K562 (cell line): ENCODE data around the gene IRF6. TPM values are rescaled to one million over a fixed set of nuclear protein-coding genes. Genes with fewer than 3 reads are reported as not detected.

Source experiments
- ATAC-seq: fragments of 200-7000 bp; cut with Tn5 transposase; 3 replicates; pipeline ENCODE4 v1.9.1; 2020; ENCODE audit warnings: moderate library complexity
- BruUV-seq: library from RNA; stranded (reverse); fragments of 400-500 nt; replicated peaks from 2 replicates; lab custom pipeline; 2021; lab: Mats Ljungman, UMichigan
- CTCF ChIA-PET: fragments of 300-600 bp; formaldehyde crosslinking; extraction: SDS; loops from one replicate; lab custom pipeline; 2021; ENCODE audit warnings: low intra/inter-chr PET ratio; lab: Yijun Ruan, JAX
- POLR2A ChIA-PET: fragments of 300-600, 350-650 bp; sonication (Branson Sonifier 250); formaldehyde crosslinking; extraction: SDS; loops from one replicate; lab custom pipeline; 2021; ENCODE audit warnings: antibody characterized with exemption, inconsistent platforms; lab: Yijun Ruan, JAX
- DNase-seq, 4 experiments: peaks; one replicate each; pipeline versions ENCODE4 v3.0.0 to v3.0.0-alpha.2; 2011 to 2018; ENCODE audit warnings: low spot score in 3 of 4, mixed read lengths in 3 of 4; ENCODE audit errors: extremely low read depth in 1 of 4
- FAIRE-seq: peaks from 2 replicates; lab custom pipeline; 2011; peaks lifted over from hg19 to GRCh38; lab: Jason Lieb, UNC
- H2AFZ ChIP-seq: 2 replicates; pipeline ENCODE4 v1.6.0; 2011; ENCODE audit warnings: low read depth, low read length, control low read depth, inconsistent platforms
- H3K27ac ChIP-seq: fragments of 200-600 bp; 3 replicates; pipeline ENCODE4 v1.8.0; 2011; ENCODE audit warnings: low read depth, mild to moderate bottlenecking, control low read depth, inconsistent platforms, low read length, moderate library complexity, mixed read lengths; ENCODE audit errors: extremely low read depth
- H3K27me3 ChIP-seq, 2 experiments: fragments of 300-600 bp in 1 of 2; 2 replicates in 1 of 2; 3 replicates in 1 of 2; pipeline versions ENCODE4 v1.6.0 to v1.8.0; 2011; ENCODE audit warnings: inconsistent platforms in 2 of 2, low read length in 2 of 2, mild to moderate bottlenecking in 1 of 2, mixed read lengths in 1 of 2, moderate library complexity in 1 of 2; ENCODE audit not compliant: control insufficient read depth in 2 of 2, insufficient read depth in 2 of 2
- H3K36me3 ChIP-seq: fragments of 300-600 bp; 3 replicates; pipeline ENCODE4 v1.8.0; 2011; ENCODE audit warnings: mild to moderate bottlenecking, low read length, inconsistent platforms; ENCODE audit not compliant: control insufficient read depth, insufficient read depth
- H3K4me1 ChIP-seq, 2 experiments: fragments of 200-600 bp in 1 of 2; replicated peaks in 1 of 2; 2 replicates in 1 of 2; 3 replicates in 1 of 2; pipeline versions ENCODE4 v1.5.1 to v1.8.0; 2011; ENCODE audit warnings: inconsistent platforms in 2 of 2, low read length in 2 of 2, mild to moderate bottlenecking in 1 of 2, mixed read lengths in 1 of 2, moderate library complexity in 1 of 2; ENCODE audit not compliant: control insufficient read depth in 2 of 2, insufficient read depth in 2 of 2
- H3K4me2 ChIP-seq: 2 replicates; pipeline ENCODE4 v1.6.1; 2011; ENCODE audit warnings: low read length, control low read depth, inconsistent platforms, mixed read lengths; ENCODE audit not compliant: insufficient read depth
- H3K4me3 ChIP-seq: fragments of 200-600 bp; sonication (generic), shearing (Covaris generic); 2 replicates; pipeline ENCODE4 v1.5.1; 2016; ENCODE audit warnings: control low read depth, inconsistent platforms
- H3K79me2 ChIP-seq: fragments of 200-600 bp; 3 replicates; pipeline ENCODE4 v1.8.0; 2011; ENCODE audit warnings: low read length, inconsistent platforms; ENCODE audit not compliant: control insufficient read depth, insufficient read depth
- H3K9ac ChIP-seq, 2 experiments: 2 replicates each; pipeline versions ENCODE4 v1.6.0 to v1.6.1; 2011; ENCODE audit warnings: low read depth in 2 of 2, low read length in 2 of 2, control low read depth in 1 of 2, inconsistent platforms in 1 of 2, mild to moderate bottlenecking in 1 of 2, mixed read lengths in 1 of 2; ENCODE audit not compliant: insufficient read depth in 1 of 2
- H3K9me1 ChIP-seq: one replicate; pipeline ENCODE4 v1.6.0; 2011; ENCODE audit warnings: inconsistent platforms, mild to moderate bottlenecking, low read length, moderate library complexity; ENCODE audit not compliant: control insufficient read depth, insufficient read depth
- H3K9me3 ChIP-seq: replicated peaks from 2 replicates; pipeline ENCODE4 v1.5.1; 2011; ENCODE audit warnings: low read depth, low read length, inconsistent platforms; ENCODE audit not compliant: control insufficient read depth, insufficient read depth
- H4K20me1 ChIP-seq: replicated peaks from 2 replicates; pipeline ENCODE4 v1.6.1; 2011; ENCODE audit warnings: low read length, inconsistent platforms, mixed read lengths; ENCODE audit not compliant: control insufficient read depth, insufficient read depth
- C11orf30 ChIP-seq: fragments of 450-650 bp; IDR thresholded peaks from 2 replicates; pipeline ENCODE4 v1.6.1; 2016; ENCODE audit warnings: low read depth, mild to moderate bottlenecking
- ERF ChIP-seq: fragments of 450-650 bp; formaldehyde crosslinking; IDR thresholded peaks from 2 replicates; pipeline ENCODE4 v1.4.0; 2020; ENCODE audit warnings: mild to moderate bottlenecking, mixed read lengths
- GTF3C2 ChIP-seq: IDR thresholded peaks from 3 replicates; pipeline ENCODE4 v1.6.1; 2011; ENCODE audit warnings: borderline replicate concordance, mild to moderate bottlenecking, moderate library complexity; ENCODE audit not compliant: insufficient read length; ENCODE audit errors: extremely low read depth
- KAT7 ChIP-seq: sonication (generic); formaldehyde crosslinking; IDR thresholded peaks from 2 replicates; pipeline ENCODE4 v1.8.0; 2022; ENCODE audit warnings: missing genetic modification reagents, mild to moderate bottlenecking, borderline replicate concordance
- NCOA2 ChIP-seq, 2 experiments: fragments of 450-650 bp; IDR thresholded peaks; 2 replicates each; pipeline ENCODE4 v1.6.1; 2018; ENCODE audit warnings: mild to moderate bottlenecking in 2 of 2, moderate library complexity in 1 of 2; ENCODE audit not compliant: partially characterized antibody in 2 of 2
- POLR2AphosphoS5 ChIP-seq: IDR thresholded peaks from 2 replicates; pipeline ENCODE4 v1.6.1; 2011; ENCODE audit warnings: mild to moderate bottlenecking, low read depth, low read length, moderate library complexity; ENCODE audit not compliant: control insufficient read depth, insufficient read depth
- PREB ChIP-seq: sonication (generic); formaldehyde crosslinking; IDR thresholded peaks from 2 replicates; pipeline ENCODE4 v1.8.1; 2023; ENCODE audit warnings: mild to moderate bottlenecking, missing genetic modification reagents
- SMAD2 ChIP-seq: fragments of 150-350 bp; IDR thresholded peaks from 2 replicates; pipeline ENCODE4 v1.6.1; 2014; ENCODE audit warnings: low read depth, mild to moderate bottlenecking, low read length
- TAF7 ChIP-seq: fragments of 450-650 bp; IDR thresholded peaks from 2 replicates; pipeline ENCODE4 v1.6.1; 2016; ENCODE audit warnings: missing genetic modification characterization, missing compliant biosample characterization
- TARDBP ChIP-seq: fragments of 450-650 bp; IDR thresholded peaks from 2 replicates; pipeline ENCODE4 v1.6.1; 2016
- USF1 ChIP-seq: sonication (generic); formaldehyde crosslinking; IDR thresholded peaks from 2 replicates; pipeline ENCODE4 v1.9.0; 2022; ENCODE audit warnings: mild to moderate bottlenecking, missing genetic modification reagents
- YBX1 ChIP-seq: fragments of 450-650 bp; IDR thresholded peaks from 2 replicates; pipeline ENCODE4 v1.7.1; 2016; ENCODE audit warnings: mild to moderate bottlenecking
- ZBTB1 ChIP-seq: sonication (generic); formaldehyde crosslinking; IDR thresholded peaks from 2 replicates; pipeline ENCODE4 v1.8.1; 2023; ENCODE audit warnings: missing genetic modification reagents, low read depth, mild to moderate bottlenecking, borderline replicate concordance
- WGBS: fragments of 100-300 bp; shearing (Covaris generic); methylation state at CpG from one replicate; pipeline ENCODE4 v1.1.6; 2016; ENCODE audit warnings: low coverage, mixed read lengths; ENCODE audit not compliant: insufficient coverage; ENCODE audit errors: missing lambda C conversion rate; 5-methylcytosine and 5-hydroxymethylcytosine counted together
- in situ Hi-C: fragments of 300-500 bp; cut with MboI; formaldehyde crosslinking; loops from 4 replicates; pipeline ENCODE4 v1.15.0; 2018; ENCODE audit warnings: inconsistent platforms, mixed read lengths
- intact Hi-C: fragments of 100-400 bp; cut with micrococcal nuclease; formaldehyde crosslinking; loops from 2 replicates; pipeline ENCODE4 v1.14.2; 2022
- polyA plus RNA-seq, 8 experiments: library from polyadenylated mRNA; depleted of rRNA in 4 of 8; stranded (reverse) in 5 of 8; unstranded in 3 of 8; fragments of >200 nt; fragmentation: Nextera tagmentation in 2 of 8; fragmentation: Illumina TruSeq in 1 of 8; extraction: Ambion mirVana in 2 of 8; extraction: Trizol in 1 of 8; gene quantifications; 2 replicates each; pipeline versions ENCODE4 v1.2.1 to v1.2.3, GENCODE V29; 2011 to 2014; ENCODE audit warnings: inconsistent platforms in 1 of 8, missing spikeins in 1 of 8
- total RNA-seq, 7 experiments: library from RNA; depleted of rRNA in 6 of 7; stranded (reverse); fragments of >200 nt in 6 of 7; fragmentation: Illumina TruSeq in 2 of 7; extraction: Trizol in 2 of 7; gene quantifications; 2 replicates each; pipeline versions ENCODE4 v1.2.1 to v1.2.3, GENCODE V29; 2011 to 2021; ENCODE audit warnings: low replicate concordance in 1 of 7

The IRF6 gene
- total and polyA plus RNA-seq, 9 of the 15 experiments (the other 6 are each of a cell fraction or from before 2014, with no cell fraction given) = 0.03 to 0.65 (median 0.17) TPM

- no peak overlapping the region for H3K27ac ChIP-seq
- CTCF ChIA-PET = no interaction called here
- no TSS peak for BruUV-seq
- no peaks in the 10 kb centered on the region for H3K36me3 ChIP-seq
- no peak overlapping the region for H3K4me3 ChIP-seq
- in situ Hi-C loops = no loop called here
- no peak for DNase-seq
- no peaks in the 10 kb centered on the region for H3K79me2 ChIP-seq
- no peaks in the 10 kb centered on the region for H4K20me1 ChIP-seq
- H3K4me1 ChIP-seq = no peaks in the 10 kb centered on the region
- no peak for FAIRE-seq
- H3K9ac ChIP-seq = no peak overlapping the region
- POLR2A ChIA-PET = interaction anchor here (0.6 to 1.0 kb wide), 2 partner anchors 49 to 1222 kb away, joined by 3 read pairs; no protein-coding TSS in a partner anchor
- no peak for ATAC-seq
- no peak overlapping the region for H2AFZ ChIP-seq
- no peaks in the 10 kb centered on the region for H3K9me3 ChIP-seq
- peaks cover 0 to 8% of the 10 kb centered on the region in 2 experiments; a peak in 2 of 5 replicates for H3K27me3 ChIP-seq
- TF ChIP-seq PREB (no peak), KAT7 (CRISPR knock-in tag) (no peak), POLR2AphosphoS5 (no peak), YBX1 (no peak), GTF3C2 (no peak), C11orf30 (no peak), TARDBP (no peak), TAF7 (tag) (no peak), ERF (CRISPR knock-in tag) (no peak), SMAD2 (no peak), ZBTB1 (no peak), USF1 (CRISPR knock-in tag) (no peak), NCOA2 (IDR thresholded peaks at IDR 0.05; ENCODE audit: partially characterized antibody in 2 of 2) (no peak)
- WGBS = 9% methylated on average over 3 of the region's 3 CpGs
- intact Hi-C loops = no loop called here
- no peaks in the 10 kb centered on the region for H3K9me1 ChIP-seq
- H3K4me2 ChIP-seq = no peak overlapping the region
Observed at GRCh38 chr1:209816923-209817322, 11.0 kb upstream of the IRF6 start.
